Ovary (tissue), 3 donors: ENCODE results near the gene NPIPB2.

Experiments used
- CTCF ChIP-seq, 3 donors: fragments of 450-650 bp in 2 of 3; fragments of 200-600 bp in 1 of 3; IDR thresholded peaks; one replicate each; pipeline versions ENCODE4 v1.5.1 to v1.8.0; 2016 to 2022; ENCODE audit warnings: antibody characterized with exemption in 3 of 3, mild to moderate bottlenecking in 1 of 3
- EP300 ChIP-seq: sonication (generic); formaldehyde crosslinking; IDR thresholded peaks from one replicate; pipeline ENCODE4 v1.6.1; 2017; ENCODE audit warnings: antibody characterized with exemption
- POLR2A ChIP-seq: fragments of 450-650 bp; IDR thresholded peaks from one replicate; pipeline ENCODE4 v1.6.1; 2017; ENCODE audit warnings: antibody characterized with exemption, mild to moderate bottlenecking, moderate library complexity
- donor health status: DM: no; HTN: no; CAD: no.

- TF ChIP-seq POLR2A (no peak), CTCF (IDR thresholded peaks at IDR 0.05) (no peak), EP300 (no peak)
Observed at GRCh38 chr16:11877374-11877773, 64.5 kb downstream of the NPIPB2 start.
